Loucy (cell line): ENCODE measurements around the gene ASS1.

Experiments
- H2AFZ ChIP-seq: fragments of 200-600 bp; sonication (generic); 2 replicates; pipeline ENCODE4 v1.6.0; 2016; ENCODE audit warnings: antibody characterized with exemption, mild to moderate bottlenecking, low read length, moderate library complexity
- H3F3A ChIP-seq: fragments of 200-600 bp; 2 replicates; pipeline ENCODE4 v1.6.0; 2016; ENCODE audit warnings: antibody characterized with exemption, low read depth, mild to moderate bottlenecking
- H3K27me3 ChIP-seq: fragments of 200-600 bp; sonication (generic); 2 replicates; pipeline ENCODE4 v1.6.1; 2014; ENCODE audit warnings: low read length, mild to moderate bottlenecking; ENCODE audit not compliant: insufficient read depth, poor library complexity, severe bottlenecking
- H3K36me3 ChIP-seq: fragments of 200-600 bp; sonication (generic); 2 replicates; pipeline ENCODE4 v1.6.1; 2016; ENCODE audit warnings: low read length; ENCODE audit not compliant: insufficient read depth
- H3K4me1 ChIP-seq: fragments of 200-600 bp; sonication (generic); 2 replicates; pipeline ENCODE4 v1.5.1; 2014; ENCODE audit warnings: low read length, mild to moderate bottlenecking; ENCODE audit not compliant: insufficient read depth, poor library complexity, severe bottlenecking
- H3K4me2 ChIP-seq: fragments of 200-600 bp; sonication (generic); 2 replicates; pipeline ENCODE4 v1.6.0; 2014; ENCODE audit warnings: antibody characterized with exemption, low read length, low read depth, mild to moderate bottlenecking; ENCODE audit not compliant: poor library complexity, severe bottlenecking
- H3K4me3 ChIP-seq: fragments of 200-600 bp; sonication (generic); 2 replicates; pipeline ENCODE4 v1.5.1; 2014; ENCODE audit warnings: low read length, mild to moderate bottlenecking, mixed read lengths; ENCODE audit not compliant: poor library complexity, severe bottlenecking
- H3K79me2 ChIP-seq: fragments of 200-600 bp; sonication (generic); 2 replicates; pipeline ENCODE4 v1.6.1; 2014; ENCODE audit warnings: low read length; ENCODE audit not compliant: insufficient read depth
- H3K9ac ChIP-seq: fragments of 200-600 bp; sonication (generic); 2 replicates; pipeline ENCODE4 v1.6.0; 2014; ENCODE audit warnings: mild to moderate bottlenecking, low read depth, low read length, moderate library complexity; ENCODE audit not compliant: poor library complexity, severe bottlenecking
- H3K9me2 ChIP-seq: fragments of 200-600 bp; sonication (generic); replicated peaks from 2 replicates; pipeline ENCODE4 v1.6.1; 2016; ENCODE audit warnings: low read depth, low read length, mixed read lengths
- H3K9me3 ChIP-seq: fragments of 200-600 bp; sonication (generic); 2 replicates; pipeline ENCODE4 v1.6.1; 2014; ENCODE audit warnings: mild to moderate bottlenecking, antibody characterized with exemption, low read length, low read depth; ENCODE audit not compliant: insufficient read depth
- H4K20me1 ChIP-seq: fragments of 200-600 bp; sonication (generic); 2 replicates; pipeline ENCODE4 v1.6.0; 2014; ENCODE audit warnings: antibody characterized with exemption, low read length, mild to moderate bottlenecking; ENCODE audit not compliant: insufficient read depth, poor library complexity, severe bottlenecking
- CTCF ChIP-seq: fragments of 200-600 bp; sonication (generic); conservative IDR thresholded peaks from 2 replicates; pipeline ENCODE4 v1.5.1; 2014; ENCODE audit warnings: mild to moderate bottlenecking, antibody characterized with exemption, low read length
- EZH2phosphoT487 ChIP-seq: fragments of 200-600 bp; IDR thresholded peaks from 2 replicates; pipeline ENCODE4 v1.6.1; 2018; ENCODE audit warnings: antibody characterized with exemption, mild to moderate bottlenecking, moderate library complexity, borderline replicate concordance

The ASS1 gene

GRCh38 chr9:130466537-130467217 is 21.9 kb downstream of the ASS1 start:
- no peak for TF ChIP-seq CTCF
- no peak overlapping the region for H3K4me2 ChIP-seq

DNA sequence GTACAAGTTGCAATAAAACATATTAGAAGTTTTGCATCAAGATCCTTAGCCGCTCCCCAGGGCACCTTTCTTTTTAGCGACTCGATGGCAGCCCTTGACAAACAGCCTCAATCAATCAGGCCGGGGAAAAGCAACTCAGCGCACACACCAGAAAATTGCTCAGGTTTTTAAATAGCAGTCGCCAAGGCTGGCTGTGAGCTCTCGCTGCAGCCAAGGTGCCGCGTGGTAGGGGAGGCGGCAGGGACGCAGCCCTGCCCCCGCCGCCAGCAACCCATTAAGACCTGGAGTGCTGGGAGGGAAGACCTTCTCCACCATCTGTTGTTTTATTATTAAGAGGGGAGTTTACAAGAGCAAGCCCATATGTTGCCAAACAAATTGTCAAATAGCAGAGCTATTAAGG is 22.6 kb downstream of the ASS1 start:
- H3K36me3 ChIP-seq: no peaks in the 10 kb centered on the region
- H3K4me1 ChIP-seq: no peaks in the 10 kb centered on the region
- TF ChIP-seq CTCF: no peak
- no peak for TF ChIP-seq EZH2phosphoT487
- no peaks in the 10 kb centered on the region for H3K79me2 ChIP-seq
- no peaks in the 10 kb centered on the region for H3K27me3 ChIP-seq
- H3K9me3 ChIP-seq: no peaks in the 10 kb centered on the region
- no peak overlapping the region for H2AFZ ChIP-seq
- H3K9ac ChIP-seq: no peak overlapping the region
- H4K20me1 ChIP-seq: no peaks in the 10 kb centered on the region
- H3K4me2 ChIP-seq: no peak overlapping the region
- H3F3A ChIP-seq: no peaks in the 10 kb centered on the region
- H3K4me3 ChIP-seq: no peak overlapping the region
- no peaks in the 10 kb centered on the region for H3K9me2 ChIP-seq

More at GRCh38 chr9:130466537-130467217, 21.9 kb downstream of the ASS1 start:
- Histone ChIP-seq H3K9ac (no peak overlapping the region), H3K27me3 (no peaks in the 10 kb centered on the region), H3K79me2 (no peaks in the 10 kb centered on the region), H2AFZ (no peak overlapping the region), H4K20me1 (no peaks in the 10 kb centered on the region), H3K4me3 (no peak overlapping the region), H3K9me3 (no peaks in the 10 kb centered on the region), H3K4me1 (no peaks in the 10 kb centered on the region), H3F3A (no peaks in the 10 kb centered on the region), H3K36me3 (no peaks in the 10 kb centered on the region), H3K9me2 (no peaks in the 10 kb centered on the region)

- no peak overlapping the region for H2AFZ ChIP-seq
- no peaks in the 10 kb centered on the region for H3K9me2 ChIP-seq
- H3K9ac ChIP-seq: no peak overlapping the region
- no peaks in the 10 kb centered on the region for H3K36me3 ChIP-seq
- no peaks in the 10 kb centered on the region for H3K4me1 ChIP-seq
- no peaks in the 10 kb centered on the region for H4K20me1 ChIP-seq
- H3K4me3 ChIP-seq: no peak overlapping the region
- TF ChIP-seq CTCF: no peak
- TF ChIP-seq EZH2phosphoT487: no peak
- no peaks in the 10 kb centered on the region for H3K27me3 ChIP-seq
- no peaks in the 10 kb centered on the region for H3F3A ChIP-seq
- H3K79me2 ChIP-seq: no peaks in the 10 kb centered on the region
- no peaks in the 10 kb centered on the region for H3K9me3 ChIP-seq
- H3K4me2 ChIP-seq: no peak overlapping the region
Measured at GRCh38 chr9:130468566-130468965, 23.8 kb downstream of the ASS1 start.
